GM23338 (cell line): ENCODE data around the gene TSHZ2. TPM values are rescaled to one million over a fixed set of nuclear protein-coding genes. Genes with fewer than 3 reads are reported as not detected.

ENCODE experiments used
- ATAC-seq: fragments of 200-7000 bp; cut with Tn5 transposase; 3 replicates; pipeline ENCODE4 v1.9.1; 2020
- DNase-seq: peaks from one replicate; pipeline ENCODE4 v3.0.0-alpha.2; 2015; ENCODE audit warnings: low spot score
- H2AFZ ChIP-seq: fragments of 200-600 bp; sonication (generic); 2 replicates; pipeline ENCODE4 v1.8.0; 2016; ENCODE audit warnings: antibody characterized with exemption, mild to moderate bottlenecking, moderate library complexity
- H3F3A ChIP-seq: fragments of 200-600 bp; sonication (generic); replicated peaks from 2 replicates; pipeline ENCODE4 v1.8.0; 2017; ENCODE audit warnings: antibody characterized with exemption, mixed run types, low read depth
- H3K27ac ChIP-seq: fragments of 200-600 bp; sonication (generic); 2 replicates; pipeline ENCODE4 v1.6.1; 2016; ENCODE audit warnings: low read depth
- H3K27me3 ChIP-seq: fragments of 200-600 bp; sonication (generic); 2 replicates; pipeline ENCODE4 v1.8.0; 2016; ENCODE audit warnings: mild to moderate bottlenecking, mixed run types, moderate library complexity; ENCODE audit not compliant: insufficient read depth
- H3K36me3 ChIP-seq: fragments of 200-600 bp; sonication (generic); 2 replicates; pipeline ENCODE4 v1.8.0; 2016; ENCODE audit warnings: mild to moderate bottlenecking; ENCODE audit not compliant: insufficient read depth
- H3K4me1 ChIP-seq: fragments of 200-600 bp; sonication (generic); 2 replicates; pipeline ENCODE4 v1.8.0; 2016; ENCODE audit warnings: mild to moderate bottlenecking, moderate library complexity; ENCODE audit not compliant: insufficient read depth
- H3K4me2 ChIP-seq: fragments of 200-600 bp; sonication (generic); 2 replicates; pipeline ENCODE4 v1.7.1; 2017; ENCODE audit warnings: mixed run types
- H3K4me3 ChIP-seq: fragments of 200-600 bp; sonication (generic); 2 replicates; pipeline ENCODE4 v1.6.1; 2016; ENCODE audit warnings: mixed run types
- H3K79me2 ChIP-seq: fragments of 200-600 bp; sonication (generic); replicated peaks from 2 replicates; pipeline ENCODE4 v1.8.0; 2017; ENCODE audit warnings: mild to moderate bottlenecking; ENCODE audit not compliant: insufficient read depth
- H3K9me2 ChIP-seq: fragments of 200-600 bp; sonication (generic); 2 replicates; pipeline ENCODE4 v1.8.0; 2017; ENCODE audit not compliant: insufficient read depth
- H4K20me1 ChIP-seq: fragments of 200-600 bp; sonication (generic); replicated peaks from 2 replicates; pipeline ENCODE4 v1.8.0; 2017; ENCODE audit warnings: mild to moderate bottlenecking; ENCODE audit not compliant: insufficient read depth
- H3K27ac Mint-ChIP-seq: 2 replicates; pipeline ENCODE4 v1.8.0; 2020; ENCODE audit warnings: inconsistent platforms, mild to moderate bottlenecking, moderate library complexity, mixed read lengths
- H3K27me3 Mint-ChIP-seq: 3 replicates; pipeline ENCODE4 v1.8.0; 2022; ENCODE audit warnings: low read depth, mild to moderate bottlenecking, moderate library complexity, mixed read lengths, inconsistent platforms; ENCODE audit not compliant: insufficient read depth, poor library complexity
- H3K36me3 Mint-ChIP-seq: 3 replicates; pipeline ENCODE4 v1.8.0; 2021; ENCODE audit warnings: low read depth, mild to moderate bottlenecking, inconsistent platforms, moderate library complexity, mixed read lengths
- H3K4me1 Mint-ChIP-seq: 3 replicates; pipeline ENCODE4 v1.8.0; 2020; ENCODE audit warnings: mild to moderate bottlenecking, inconsistent platforms, mixed read lengths
- H3K4me3 Mint-ChIP-seq: 3 replicates; pipeline ENCODE4 v1.8.0; 2021; ENCODE audit warnings: moderate library complexity, mild to moderate bottlenecking, inconsistent platforms, mixed read lengths
- H3K9me3 Mint-ChIP-seq: 3 replicates; pipeline ENCODE4 v1.8.0; 2020; ENCODE audit warnings: moderate library complexity, mild to moderate bottlenecking, inconsistent platforms, mixed read lengths
- CREB1 ChIP-seq: fragments of 250-450 bp; sonication (Bioruptor Pico); IDR thresholded peaks from 2 replicates; pipeline ENCODE4 v1.5.0; 2020; ENCODE audit warnings: low read depth, mild to moderate bottlenecking, moderate library complexity
- ETS1 ChIP-seq: IDR thresholded peaks from 2 replicates; pipeline ENCODE4 v1.6.1; 2016; ENCODE audit warnings: antibody characterized with exemption
- EZH2 ChIP-seq: fragments of 200-600 bp; sonication (generic); IDR thresholded peaks from one replicate; pipeline ENCODE4 v1.8.0; 2017; ENCODE audit warnings: antibody characterized with exemption, mild to moderate bottlenecking, low read depth; ENCODE audit not compliant: unreplicated experiment
- EZH2phosphoT487 ChIP-seq: fragments of 200-600 bp; sonication (generic); IDR thresholded peaks from one replicate; pipeline ENCODE4 v1.8.1; 2018; ENCODE audit warnings: antibody characterized with exemption; ENCODE audit not compliant: unreplicated experiment
- JUNB ChIP-seq: IDR thresholded peaks from one replicate; pipeline ENCODE4 v1.6.1; 2016; ENCODE audit warnings: antibody characterized with exemption; ENCODE audit not compliant: unreplicated experiment
- NANOG ChIP-seq: IDR thresholded peaks from 2 replicates; pipeline ENCODE4 v1.6.1; 2016; ENCODE audit warnings: antibody characterized with exemption, borderline replicate concordance
- POLR2AphosphoS5 ChIP-seq: IDR thresholded peaks from 2 replicates; pipeline ENCODE4 v1.6.1; 2016; ENCODE audit warnings: antibody characterized with exemption, low read depth
- REST ChIP-seq: IDR thresholded peaks from one replicate; pipeline ENCODE4 v1.6.1; 2018; ENCODE audit warnings: antibody characterized with exemption; ENCODE audit not compliant: unreplicated experiment
- STAT1 ChIP-seq: IDR thresholded peaks from one replicate; pipeline ENCODE4 v1.6.1; 2016; ENCODE audit warnings: antibody characterized with exemption; ENCODE audit not compliant: unreplicated experiment
- ZNF114 ChIP-seq: fragments of 250-450 bp; sonication (Bioruptor Pico); IDR thresholded peaks from 2 replicates; pipeline ENCODE4 v1.5.0; 2020; ENCODE audit warnings: mild to moderate bottlenecking, moderate library complexity
- ZNF331 ChIP-seq: fragments of 250-450 bp; sonication (Bioruptor Pico); IDR thresholded peaks from 2 replicates; pipeline ENCODE4 v1.5.0; 2020; ENCODE audit warnings: low read depth, mild to moderate bottlenecking, moderate library complexity
- ZNF462 ChIP-seq: fragments of 250-450 bp; sonication (Bioruptor Pico); IDR thresholded peaks from 2 replicates; pipeline ENCODE4 v1.5.0; 2020; ENCODE audit warnings: mild to moderate bottlenecking, moderate library complexity
- polyA plus RNA-seq: library from polyadenylated mRNA; unstranded; fragments of >200 nt; fragmentation: Nextera tagmentation; extraction: Ambion mirVana; gene quantifications from 2 replicates; pipeline ENCODE4 v1.2.1, GENCODE V29; 2016
- total RNA-seq: library from RNA; depleted of rRNA; stranded (reverse); fragments of >200 nt; shearing (Covaris generic); gene quantifications from 2 replicates; pipeline ENCODE4 v1.2.3, GENCODE V29; 2014

TSHZ2 gene
- total and polyA plus RNA-seq, 2 experiments from 2014 or later, result 0.49 to 1.3 TPM

GRCh38 chr20:53069132-53069531, 97.0 kb downstream of the TSHZ2 start:
- DNase-seq, result no peak
- H3K27me3 ChIP-seq, result no peaks in the 10 kb centered on the region
- no peaks in the 10 kb centered on the region for H3K36me3 ChIP-seq
- H3K9me2 ChIP-seq, result no peaks in the 10 kb centered on the region
- no peaks in the 10 kb centered on the region for H3F3A ChIP-seq
- no peak for TF ChIP-seq CREB1
- TF ChIP-seq ZNF331 (CRISPR knock-in tag), result no peak
- no peak for TF ChIP-seq NANOG
- TF ChIP-seq ZNF114, result no peak
- Mint-ChIP-seq H3K36me3 (peaks cover 4% of the 10 kb centered on the region; the same call in 1 of the 3 replicates), H3K4me3 (no peak overlapping the region), H3K4me1 (peaks cover 14% of the 10 kb centered on the region), H3K9me3 (peaks cover 8% of the 10 kb centered on the region; the same call in 1 of the 3 replicates), H3K27me3 (no peaks in the 10 kb centered on the region), H3K27ac (no peak overlapping the region)
- no peak overlapping the region for H2AFZ ChIP-seq
- no peak overlapping the region for H3K27ac ChIP-seq
- peaks cover 16% of the 10 kb centered on the region for H3K4me1 ChIP-seq
- H3K79me2 ChIP-seq, result no peaks in the 10 kb centered on the region
- no peak for ATAC-seq
- no peak overlapping the region for H3K4me3 ChIP-seq
- H4K20me1 ChIP-seq, result no peaks in the 10 kb centered on the region
- no peak overlapping the region for H3K4me2 ChIP-seq

- H3K4me1 ChIP-seq, result peaks cover 16% of the 10 kb centered on the region
- no peak for DNase-seq
- no peak for ATAC-seq
- no peak overlapping the region for H3K27ac ChIP-seq
- H3K4me2 ChIP-seq, result no peak overlapping the region
- H3K36me3 ChIP-seq, result no peaks in the 10 kb centered on the region
- Mint-ChIP-seq H3K9me3 (peaks cover 8% of the 10 kb centered on the region; the same call in 1 of the 3 replicates), H3K4me3 (no peak overlapping the region), H3K4me1 (peaks cover 11% of the 10 kb centered on the region), H3K36me3 (peaks cover 4% of the 10 kb centered on the region; the same call in 1 of the 3 replicates), H3K27me3 (no peaks in the 10 kb centered on the region), H3K27ac (no peak overlapping the region)
- no peaks in the 10 kb centered on the region for H3F3A ChIP-seq
- no peaks in the 10 kb centered on the region for H3K79me2 ChIP-seq
- H4K20me1 ChIP-seq, result no peaks in the 10 kb centered on the region
- H2AFZ ChIP-seq, result no peak overlapping the region
- no peaks in the 10 kb centered on the region for H3K9me2 ChIP-seq
- no peak overlapping the region for H3K4me3 ChIP-seq
- no peaks in the 10 kb centered on the region for H3K27me3 ChIP-seq
- TF ChIP-seq STAT1 (no peak), REST (no peak), JUNB (no peak), POLR2AphosphoS5 (no peak), EZH2phosphoT487 (no peak), ZNF114 (no peak), EZH2 (no peak), NANOG (no peak), ETS1 (no peak), ZNF462 (CRISPR knock-in tag) (no peak), ZNF331 (CRISPR knock-in tag) (no peak), CREB1 (no peak)
Observed at GRCh38 chr20:53070224-53070623, 98.1 kb downstream of the TSHZ2 start.
